CMK (cell line): ENCODE measurements around the gene GATAD2B.

Source experiments
- DNase-seq: peaks from one replicate; pipeline ENCODE4 v3.0.0-alpha.2; 2010; ENCODE audit warnings: low read depth

GATAD2B gene

GRCh38 chr1:153951183-153951582, 28.4 kb upstream of the GATAD2B start:
- DNase-seq = no peak

GRCh38 chr1:153946622-153947241, 24.0 kb upstream of the GATAD2B start, which contains the start of gene DENND4B:
Gene DENND4B, minus strand, starts transcription at chr1:153946718. Its CDS starts 2,344 bp downstream, at chr1:153944374.
- DNase-seq = no peak

- peak; percentile 81 for DNase-seq
These were observed 23.2 kb upstream of the GATAD2B start for GRCh38 chr1:153945795-153946621.

- peak; percentile 79 for DNase-seq
These were observed 22.5 kb upstream of the GATAD2B start for GRCh38 chr1:153945131-153945794.

- DNase-seq = no peak
These were observed 22.0 kb upstream of the GATAD2B start for GRCh38 chr1:153944827-153945117.

GRCh38 chr1:153944005-153944826, 21.4 kb upstream of the GATAD2B start:
- no peak for DNase-seq

GRCh38 chr1:153942766-153943549, 20.2 kb upstream of the GATAD2B start:
- DNase-seq = no peak

GRCh38 chr1:153941826-153942725, 19.3 kb upstream of the GATAD2B start:
- no peak for DNase-seq

GRCh38 chr1:153940756-153941155, 18.0 kb upstream of the GATAD2B start:
- no peak for DNase-seq

- no peak for DNase-seq
These were observed 16.7 kb upstream of the GATAD2B start for GRCh38 chr1:153939476-153939875.

- no peak for DNase-seq
These were observed 16.2 kb upstream of the GATAD2B start for GRCh38 chr1:153938996-153939395.

GRCh38 chr1:153937331-153937730, 14.6 kb upstream of the GATAD2B start:
- no peak for DNase-seq

- DNase-seq = no peak
These were observed 13.4 kb upstream of the GATAD2B start for GRCh38 chr1:153936011-153936802.

GRCh38 chr1:153934746-153935145, 12.0 kb upstream of the GATAD2B start:
- no peak for DNase-seq

GRCh38 chr1:153933955-153934354, 11.2 kb upstream of the GATAD2B start:
- no peak for DNase-seq

- DNase-seq = no peak
These were observed 10.7 kb upstream of the GATAD2B start for GRCh38 chr1:153933430-153933829.

GRCh38 chr1:153932156-153933131, 9.7 kb upstream of the GATAD2B start:
- DNase-seq = no peak
